GM06990 (cell line): ENCODE data around the gene E4F1.

Source experiments
- DNase-seq: peaks from one replicate; pipeline ENCODE4 v3.0.0-alpha.2; 2011; ENCODE audit not compliant: insufficient read length; ENCODE audit errors: extremely low read depth
- H3K27me3 ChIP-seq: replicated peaks from 2 replicates; pipeline ENCODE4 v1.6.0; 2011; ENCODE audit warnings: low read length; ENCODE audit not compliant: control insufficient read depth, insufficient read depth
- H3K36me3 ChIP-seq: 2 replicates; pipeline ENCODE4 v1.5.1; 2011; ENCODE audit warnings: low read length; ENCODE audit not compliant: control insufficient read depth, insufficient read depth
- H3K4me3 ChIP-seq: replicated peaks from 2 replicates; pipeline ENCODE4 v1.5.1; 2011; ENCODE audit warnings: low read depth, mild to moderate bottlenecking, control low read depth, low read length
- TF ChIP-seq, protein P1 (sequence below): IDR thresholded peaks from 2 replicates; pipeline ENCODE4 v1.5.1; 2011; ENCODE audit warnings: low read length, control low read depth, mild to moderate bottlenecking, inconsistent platforms; ENCODE audit not compliant: insufficient read depth, poor library complexity, severe bottlenecking

E4F1 gene

DNA sequence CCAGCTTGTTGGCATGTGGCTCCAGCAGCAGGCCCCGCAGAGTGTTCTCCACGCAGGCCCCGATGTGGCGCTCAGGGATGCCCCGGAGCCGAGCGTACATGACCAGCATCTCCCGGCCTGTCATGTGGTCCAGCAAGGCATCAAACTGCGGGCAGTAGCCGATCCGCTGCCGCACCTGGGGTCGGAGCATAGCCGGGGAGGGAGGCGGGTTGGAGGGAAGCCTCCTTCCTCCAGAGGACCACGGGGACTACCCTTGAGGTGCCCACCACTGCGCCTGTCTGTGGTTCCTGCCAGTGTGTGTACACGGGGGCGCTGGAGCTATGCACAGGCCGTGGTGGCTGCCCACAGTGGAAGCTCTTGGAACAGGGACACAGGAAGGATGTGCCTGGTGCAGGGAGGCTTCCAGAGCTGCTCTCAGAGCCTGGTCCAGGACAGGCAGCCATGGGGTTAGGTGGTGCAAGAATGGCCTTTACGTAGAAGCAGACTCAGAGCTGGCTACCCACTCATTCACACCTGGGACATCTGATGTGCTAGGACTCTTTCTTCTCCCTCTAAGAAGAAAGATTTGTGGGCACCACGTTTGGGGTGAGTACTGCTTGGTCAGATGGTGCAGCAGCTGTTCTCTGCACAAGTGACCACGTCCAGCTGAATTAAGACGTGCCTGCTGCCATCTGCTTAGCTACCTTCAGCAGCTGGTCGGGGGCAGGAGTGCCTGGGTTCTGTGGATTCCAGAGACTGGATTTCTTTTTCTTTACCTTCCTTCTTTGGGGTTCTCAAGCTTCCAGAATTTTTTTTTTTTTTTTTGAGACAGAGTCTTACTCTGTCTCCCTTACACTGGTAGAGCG lies 55.8 kb downstream of the E4F1 start:
- H3K36me3 ChIP-seq, result no peaks in the 10 kb centered on the region; the same call in 1 of the 2 replicates
- DNase-seq, result no peak
- TF ChIP-seq, protein P1, sequence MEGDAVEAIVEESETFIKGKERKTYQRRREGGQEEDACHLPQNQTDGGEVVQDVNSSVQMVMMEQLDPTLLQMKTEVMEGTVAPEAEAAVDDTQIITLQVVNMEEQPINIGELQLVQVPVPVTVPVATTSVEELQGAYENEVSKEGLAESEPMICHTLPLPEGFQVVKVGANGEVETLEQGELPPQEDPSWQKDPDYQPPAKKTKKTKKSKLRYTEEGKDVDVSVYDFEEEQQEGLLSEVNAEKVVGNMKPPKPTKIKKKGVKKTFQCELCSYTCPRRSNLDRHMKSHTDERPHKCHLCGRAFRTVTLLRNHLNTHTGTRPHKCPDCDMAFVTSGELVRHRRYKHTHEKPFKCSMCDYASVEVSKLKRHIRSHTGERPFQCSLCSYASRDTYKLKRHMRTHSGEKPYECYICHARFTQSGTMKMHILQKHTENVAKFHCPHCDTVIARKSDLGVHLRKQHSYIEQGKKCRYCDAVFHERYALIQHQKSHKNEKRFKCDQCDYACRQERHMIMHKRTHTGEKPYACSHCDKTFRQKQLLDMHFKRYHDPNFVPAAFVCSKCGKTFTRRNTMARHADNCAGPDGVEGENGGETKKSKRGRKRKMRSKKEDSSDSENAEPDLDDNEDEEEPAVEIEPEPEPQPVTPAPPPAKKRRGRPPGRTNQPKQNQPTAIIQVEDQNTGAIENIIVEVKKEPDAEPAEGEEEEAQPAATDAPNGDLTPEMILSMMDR, result no peak
- H3K4me3 ChIP-seq, result no peak overlapping the region
- no peaks in the 10 kb centered on the region for H3K27me3 ChIP-seq

DNA sequence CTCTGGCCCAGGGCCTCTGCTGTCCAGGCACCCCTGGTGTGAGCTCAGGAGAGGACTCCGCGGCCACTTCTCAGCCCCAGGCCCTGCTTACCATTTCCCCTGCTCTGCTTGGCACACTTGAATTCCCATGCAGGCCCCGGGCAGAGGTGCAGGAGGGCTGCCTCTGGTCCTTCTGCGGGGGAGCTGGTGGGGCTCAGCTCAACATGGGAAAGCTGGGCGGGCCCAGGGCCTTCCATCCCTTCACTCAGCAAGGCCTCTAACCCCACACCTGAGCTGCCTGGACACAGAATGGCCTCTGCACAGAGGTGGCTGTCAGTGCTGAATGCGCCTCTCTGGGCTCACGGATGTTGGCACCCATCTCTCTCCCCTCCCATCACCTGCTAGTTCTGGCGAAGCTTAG lies 57.1 kb downstream of the E4F1 start:
- TF ChIP-seq, protein P1, result no peak
- no peaks in the 10 kb centered on the region for H3K27me3 ChIP-seq
- no peak for DNase-seq
- no peak overlapping the region for H3K4me3 ChIP-seq
- H3K36me3 ChIP-seq, result no peaks in the 10 kb centered on the region; the same call in 1 of the 2 replicates

DNA sequence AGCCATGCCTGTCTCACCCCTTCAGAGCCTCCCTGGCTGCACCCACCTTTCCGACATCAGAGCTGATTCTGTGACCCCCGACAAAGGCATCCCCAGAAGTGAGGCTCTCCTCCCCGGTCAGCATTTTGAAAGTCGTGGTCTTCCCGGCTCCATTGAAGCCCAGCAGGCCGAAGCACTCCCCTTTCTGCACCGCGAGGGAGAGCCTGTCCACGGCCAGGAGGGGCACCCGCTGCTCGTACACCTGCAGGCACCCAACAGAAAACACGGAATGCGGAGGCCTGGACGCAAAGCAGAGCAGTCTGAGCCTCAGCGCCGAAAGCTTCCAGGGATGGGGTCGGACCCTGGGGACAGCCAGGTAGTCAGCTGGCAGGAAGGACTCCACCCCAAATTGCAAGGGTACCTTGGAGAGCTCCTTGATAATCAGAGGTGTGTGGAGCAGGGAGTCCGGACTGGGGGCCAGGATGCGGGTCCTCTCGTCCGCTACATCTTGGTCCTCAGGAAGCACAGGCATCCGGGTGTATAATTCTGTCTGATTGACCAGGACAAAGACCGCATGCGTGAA lies 57.7 kb downstream of the E4F1 start:
- TF ChIP-seq, protein P1, result no peak
- H3K4me3 ChIP-seq, result no peak overlapping the region
- no peaks in the 10 kb centered on the region for H3K27me3 ChIP-seq
- no peaks in the 10 kb centered on the region; the same call in 1 of the 2 replicates for H3K36me3 ChIP-seq
- DNase-seq, result no peak

DNA sequence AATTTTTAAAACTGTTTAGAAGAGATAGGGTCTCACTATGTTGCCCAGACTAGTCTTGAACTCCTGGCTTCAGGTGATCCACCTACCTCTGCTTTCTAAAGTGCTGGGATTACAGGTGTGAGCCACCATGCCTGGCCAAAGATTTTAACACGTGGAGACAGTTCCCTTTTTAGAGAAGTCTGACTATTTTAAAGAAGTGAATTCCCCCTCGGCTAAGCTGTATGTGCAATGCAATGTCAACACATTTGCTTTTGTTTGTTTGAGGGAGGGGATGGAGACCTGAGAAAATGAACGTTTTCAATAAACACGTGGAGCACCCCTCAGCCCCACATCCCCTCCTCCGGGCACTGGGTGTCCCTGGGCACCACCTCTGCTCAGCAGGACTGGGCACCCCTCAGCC lies 58.9 kb downstream of the E4F1 start:
- Histone ChIP-seq H3K4me3 (no peak overlapping the region), H3K27me3 (no peaks in the 10 kb centered on the region), H3K36me3 (no peaks in the 10 kb centered on the region; the same call in none of the 2 replicates)
- TF ChIP-seq, protein P1, result no peak
- no peak for DNase-seq

DNA sequence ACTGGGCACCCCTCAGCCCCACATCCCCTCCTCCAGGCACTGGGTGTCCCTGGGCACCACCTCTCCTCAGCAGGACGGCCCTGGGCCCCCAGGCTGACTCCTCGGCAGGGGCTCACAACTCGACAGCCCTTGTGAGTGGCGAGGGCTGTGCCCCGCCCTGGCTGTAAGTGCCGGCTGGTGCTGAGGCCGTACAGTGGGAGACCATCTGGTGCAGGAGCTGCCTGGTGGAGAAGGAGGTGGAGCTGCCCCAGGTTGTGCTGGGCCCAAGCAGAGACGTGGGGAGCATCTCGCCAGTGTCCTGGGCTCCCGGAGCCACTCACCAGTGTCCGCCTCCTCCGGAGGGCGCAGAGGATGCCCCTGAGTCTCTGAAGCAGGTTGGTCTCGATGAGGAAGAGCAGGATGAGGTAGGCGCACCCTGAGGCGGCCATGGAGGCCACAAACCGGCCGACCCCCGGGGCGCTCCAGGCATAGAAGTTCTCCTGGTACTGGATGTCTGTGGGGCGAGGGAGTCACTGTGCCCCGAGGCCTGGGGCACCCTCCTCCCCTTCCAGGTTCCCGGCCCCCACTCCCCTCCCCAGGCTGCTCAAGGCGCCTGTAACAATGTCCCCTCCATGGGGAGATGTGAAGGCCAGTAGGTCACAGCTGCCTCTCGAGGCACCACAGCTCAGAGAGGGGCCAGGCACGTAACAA lies 59.6 kb downstream of the E4F1 start:
- H3K4me3 ChIP-seq, result no peak overlapping the region
- no peaks in the 10 kb centered on the region; the same call in none of the 2 replicates for H3K36me3 ChIP-seq
- H3K27me3 ChIP-seq, result no peaks in the 10 kb centered on the region
- DNase-seq, result no peak
- TF ChIP-seq, protein P1, result no peak
